ENCODE results near the gene OR4A5.
"Not testable (repeated sequence)": the region's sequence is repeated elsewhere in the genome, so short reads cannot be mapped to it uniquely, and the experiment has no call there.

The OR4A5 gene, protein sequence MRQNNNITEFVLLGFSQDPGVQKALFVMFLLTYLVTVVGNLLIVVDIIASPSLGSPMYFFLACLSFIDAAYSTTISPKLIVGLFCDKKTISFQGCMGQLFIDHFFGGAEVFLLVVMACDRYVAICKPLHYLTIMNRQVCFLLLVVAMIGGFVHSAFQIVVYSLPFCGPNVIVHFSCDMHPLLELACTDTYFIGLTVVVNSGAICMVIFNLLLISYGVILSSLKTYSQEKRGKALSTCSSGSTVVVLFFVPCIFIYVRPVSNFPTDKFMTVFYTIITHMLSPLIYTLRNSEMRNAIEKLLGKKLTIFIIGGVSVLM

GRCh38 chr11:54706532-54706931 lies at the start of gene OR4A5:
TSS of gene OR4A5 (plus strand) at chr11:54706832. CDS start at chr11:54706885, 53 bp downstream.
- not testable (repeated sequence) for DNase-seq (ENCODE audit: extremely low read depth in 1 of 2, low read depth in 1 of 2)

DNA sequence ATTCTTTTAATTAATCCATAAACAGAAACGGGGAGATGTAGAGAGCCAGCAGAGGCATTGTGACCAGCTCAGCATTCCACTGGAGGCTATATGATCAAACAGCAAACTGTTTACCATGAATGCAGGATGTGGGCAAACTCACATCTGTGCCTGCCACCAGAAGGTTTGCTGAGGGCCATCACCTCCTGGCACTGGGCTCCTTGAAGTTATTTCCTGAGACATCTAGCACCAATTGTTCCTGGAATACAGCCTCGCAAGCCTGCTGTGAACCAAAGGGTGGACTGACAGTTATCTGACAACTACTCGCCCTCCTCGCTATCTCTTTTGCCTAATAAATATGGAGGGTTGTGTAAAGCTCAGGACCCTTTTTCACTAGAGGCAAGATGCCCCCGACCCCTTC lies 13.5 kb downstream of the OR4A5 start:
- not testable (repeated sequence) for DNase-seq (ENCODE audit: extremely low read depth in 1 of 2, low read depth in 1 of 2)
